SIG-M5 treated with dmso at 0.1 percent for 504 hours (cell line): ENCODE measurements around the gene PRKX.
"Not testable (repeated sequence)": the region's sequence is repeated elsewhere in the genome, so short reads cannot be mapped to it uniquely, and the experiment has no call there.

ENCODE experiments used
- DNase-seq: peaks from one replicate; lab custom pipeline; 2025; ENCODE audit not compliant: unreplicated experiment; lab: John Stamatoyannopoulos, UW

Gene PRKX

GRCh38 chrX:3663576-3664250, 49.7 kb downstream of the PRKX start:
- peak; percentile 83 for DNase-seq

- DNase-seq: no peak
These were observed 53.7 kb downstream of the PRKX start for GRCh38 chrX:3659761-3660160.

GRCh38 chrX:3655181-3655580, 58.3 kb downstream of the PRKX start:
- no peak for DNase-seq

- no peak for DNase-seq
These were observed 60.3 kb downstream of the PRKX start for GRCh38 chrX:3653111-3653510.

- no peak for DNase-seq
These were observed 62.2 kb downstream of the PRKX start for GRCh38 chrX:3651277-3651676.

- no peak for DNase-seq
These were observed 65.4 kb downstream of the PRKX start for GRCh38 chrX:3648084-3648483.

- DNase-seq: not testable (repeated sequence)
These were observed 73.4 kb downstream of the PRKX start for GRCh38 chrX:3639858-3640631.

GRCh38 chrX:3639236-3639635, 74.2 kb downstream of the PRKX start:
- DNase-seq: no peak

GRCh38 chrX:3638280-3638873, 75.1 kb downstream of the PRKX start:
- DNase-seq: peak; percentile 24

GRCh38 chrX:3636803-3637202, 76.6 kb downstream of the PRKX start:
- DNase-seq: no peak

- DNase-seq: no peak
These were observed 82.3 kb downstream of the PRKX start for GRCh38 chrX:3631196-3631595.

GRCh38 chrX:3627594-3627993, 85.9 kb downstream of the PRKX start:
- DNase-seq: no peak

- no peak for DNase-seq
These were observed 92.0 kb downstream of the PRKX start for GRCh38 chrX:3621414-3621813.

- DNase-seq: not testable (repeated sequence)
These were observed 101.7 kb downstream of the PRKX start for GRCh38 chrX:3611744-3612143.

- no peak for DNase-seq
These were observed 103.6 kb downstream of the PRKX start for GRCh38 chrX:3609810-3610209.

- no peak for DNase-seq
These were observed 110.3 kb downstream of the PRKX start for GRCh38 chrX:3603026-3603661.

- no peak for DNase-seq
These were observed 113.5 kb downstream of the PRKX start for GRCh38 chrX:3599802-3600430.

- no peak for DNase-seq
These were observed 114.7 kb downstream of the PRKX start for GRCh38 chrX:3598709-3599108.

- no peak for DNase-seq
These were observed 115.3 kb downstream of the PRKX start for GRCh38 chrX:3598046-3598605.

- no peak for DNase-seq
These were observed 121.3 kb downstream of the PRKX start for GRCh38 chrX:3592184-3592583.

GRCh38 chrX:3589474-3589873, 124.0 kb downstream of the PRKX start:
- no peak for DNase-seq
